OCI-LY3 (cell line): ENCODE data around the gene TTL.

ENCODE experiments used
- H2AFZ ChIP-seq: fragments of 200-600, 300-600 bp; shearing (Covaris generic); 2 replicates; pipeline ENCODE4 v1.6.0; 2014; ENCODE audit warnings: antibody characterized with exemption, low read depth, low read length
- H3K27ac ChIP-seq: fragments of 200-600, 300-600 bp; sonication (generic); 2 replicates; pipeline ENCODE4 v1.5.1; 2014; ENCODE audit warnings: mild to moderate bottlenecking, low read length, moderate library complexity, mixed read lengths
- H3K27me3 ChIP-seq: fragments of 200-600, 300-600 bp; sonication (generic); 2 replicates; pipeline ENCODE4 v1.6.1; 2014; ENCODE audit warnings: low read depth, low read length, mixed read lengths
- H3K36me3 ChIP-seq: fragments of 200-600, 300-600 bp; sonication (generic); replicated peaks from 2 replicates; pipeline ENCODE3; 2014; ENCODE audit warnings: low read depth, low read length, mixed read lengths
- H3K4me1 ChIP-seq: fragments of 300-600, 200-600 bp; sonication (generic); 2 replicates; pipeline ENCODE4 v1.6.1; 2014; ENCODE audit warnings: low read length, mixed read lengths
- H3K4me2 ChIP-seq: fragments of 200-600, 300-600 bp; sonication (generic); 2 replicates; pipeline ENCODE4 v1.6.1; 2014; ENCODE audit warnings: low read length, mixed read lengths
- H3K4me3 ChIP-seq: fragments of 300-600, 200-600 bp; sonication (generic); 2 replicates; pipeline ENCODE4 v1.5.1; 2014; ENCODE audit warnings: antibody characterized with exemption, mild to moderate bottlenecking, low read length, moderate library complexity
- H3K79me2 ChIP-seq: fragments of 300-600, 200-600 bp; shearing (Covaris generic); 2 replicates; pipeline ENCODE4 v1.6.1; 2014; ENCODE audit warnings: mild to moderate bottlenecking, low read length, mixed read lengths
- H3K9ac ChIP-seq: fragments of 300-600, 200-600 bp; shearing (Covaris generic); 2 replicates; pipeline ENCODE4 v1.6.0; 2014; ENCODE audit warnings: mild to moderate bottlenecking, low read length, moderate library complexity
- H3K9me3 ChIP-seq: fragments of 200-600, 300-600 bp; shearing (Covaris generic); 2 replicates; pipeline ENCODE4 v1.6.1; 2014; ENCODE audit warnings: low read length, mixed read lengths; ENCODE audit not compliant: insufficient read depth
- H4K20me1 ChIP-seq: fragments of 200-600, 300-600 bp; sonication (generic); 2 replicates; pipeline ENCODE4 v1.6.1; 2016; ENCODE audit warnings: low read length, mixed read lengths; ENCODE audit not compliant: insufficient read depth
- EZH2phosphoT487 ChIP-seq: fragments of 200-600 bp; shearing (Covaris generic); IDR thresholded peaks from 2 replicates; pipeline ENCODE4 v1.6.1; 2018; ENCODE audit warnings: antibody characterized with exemption, mixed run types, low read depth
- TF ChIP-seq, protein P1 (sequence below): fragments of 200-600, 300-600 bp; sonication (generic); IDR thresholded peaks from 2 replicates; pipeline ENCODE4 v1.5.1; 2014; ENCODE audit warnings: antibody characterized with exemption, low read length, low read depth

The TTL gene

DNA sequence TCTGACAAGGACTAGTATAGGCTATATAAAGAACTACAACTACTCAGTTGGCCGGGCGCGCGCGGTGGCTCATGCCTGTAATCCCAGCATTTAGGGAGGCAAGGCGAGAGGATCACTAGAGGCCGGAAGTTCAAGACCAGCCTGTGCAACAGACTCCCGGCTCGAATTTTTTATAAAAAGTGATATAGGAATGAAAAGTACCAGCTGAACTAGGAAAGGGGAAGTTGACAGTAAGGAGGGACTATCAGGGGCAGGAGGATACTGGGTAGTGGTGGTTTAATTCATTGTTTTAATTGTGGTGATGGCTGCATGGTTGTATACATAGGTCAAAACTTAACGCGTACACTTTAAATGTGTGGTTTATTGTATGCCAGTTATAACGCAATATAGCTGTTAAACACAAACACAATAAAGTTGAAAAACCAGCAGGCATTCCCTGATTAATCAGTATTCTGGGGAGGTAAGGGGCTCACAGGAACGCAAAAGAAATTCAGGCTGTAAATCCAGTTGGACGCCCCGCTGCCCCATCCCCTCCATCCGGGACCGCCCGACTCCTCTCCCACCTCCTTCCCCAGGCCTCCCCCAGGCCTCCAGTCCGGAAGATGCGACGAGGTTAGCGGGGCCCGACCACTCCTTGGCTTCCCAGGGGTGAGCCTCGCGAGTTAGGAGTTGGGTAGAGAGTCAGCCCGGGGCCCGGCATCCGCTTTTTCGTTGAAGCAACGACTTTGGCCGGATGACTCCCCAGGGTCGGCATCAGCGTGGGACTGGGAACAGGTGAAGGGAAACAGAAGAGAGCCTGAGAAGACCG, 59.6 kb downstream of the TTL start:
- TF ChIP-seq, protein P1, sequence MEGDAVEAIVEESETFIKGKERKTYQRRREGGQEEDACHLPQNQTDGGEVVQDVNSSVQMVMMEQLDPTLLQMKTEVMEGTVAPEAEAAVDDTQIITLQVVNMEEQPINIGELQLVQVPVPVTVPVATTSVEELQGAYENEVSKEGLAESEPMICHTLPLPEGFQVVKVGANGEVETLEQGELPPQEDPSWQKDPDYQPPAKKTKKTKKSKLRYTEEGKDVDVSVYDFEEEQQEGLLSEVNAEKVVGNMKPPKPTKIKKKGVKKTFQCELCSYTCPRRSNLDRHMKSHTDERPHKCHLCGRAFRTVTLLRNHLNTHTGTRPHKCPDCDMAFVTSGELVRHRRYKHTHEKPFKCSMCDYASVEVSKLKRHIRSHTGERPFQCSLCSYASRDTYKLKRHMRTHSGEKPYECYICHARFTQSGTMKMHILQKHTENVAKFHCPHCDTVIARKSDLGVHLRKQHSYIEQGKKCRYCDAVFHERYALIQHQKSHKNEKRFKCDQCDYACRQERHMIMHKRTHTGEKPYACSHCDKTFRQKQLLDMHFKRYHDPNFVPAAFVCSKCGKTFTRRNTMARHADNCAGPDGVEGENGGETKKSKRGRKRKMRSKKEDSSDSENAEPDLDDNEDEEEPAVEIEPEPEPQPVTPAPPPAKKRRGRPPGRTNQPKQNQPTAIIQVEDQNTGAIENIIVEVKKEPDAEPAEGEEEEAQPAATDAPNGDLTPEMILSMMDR, result no peak
- TF ChIP-seq EZH2phosphoT487, result no peak
- H2AFZ ChIP-seq, result peak overlapping the region; percentile 89

DNA sequence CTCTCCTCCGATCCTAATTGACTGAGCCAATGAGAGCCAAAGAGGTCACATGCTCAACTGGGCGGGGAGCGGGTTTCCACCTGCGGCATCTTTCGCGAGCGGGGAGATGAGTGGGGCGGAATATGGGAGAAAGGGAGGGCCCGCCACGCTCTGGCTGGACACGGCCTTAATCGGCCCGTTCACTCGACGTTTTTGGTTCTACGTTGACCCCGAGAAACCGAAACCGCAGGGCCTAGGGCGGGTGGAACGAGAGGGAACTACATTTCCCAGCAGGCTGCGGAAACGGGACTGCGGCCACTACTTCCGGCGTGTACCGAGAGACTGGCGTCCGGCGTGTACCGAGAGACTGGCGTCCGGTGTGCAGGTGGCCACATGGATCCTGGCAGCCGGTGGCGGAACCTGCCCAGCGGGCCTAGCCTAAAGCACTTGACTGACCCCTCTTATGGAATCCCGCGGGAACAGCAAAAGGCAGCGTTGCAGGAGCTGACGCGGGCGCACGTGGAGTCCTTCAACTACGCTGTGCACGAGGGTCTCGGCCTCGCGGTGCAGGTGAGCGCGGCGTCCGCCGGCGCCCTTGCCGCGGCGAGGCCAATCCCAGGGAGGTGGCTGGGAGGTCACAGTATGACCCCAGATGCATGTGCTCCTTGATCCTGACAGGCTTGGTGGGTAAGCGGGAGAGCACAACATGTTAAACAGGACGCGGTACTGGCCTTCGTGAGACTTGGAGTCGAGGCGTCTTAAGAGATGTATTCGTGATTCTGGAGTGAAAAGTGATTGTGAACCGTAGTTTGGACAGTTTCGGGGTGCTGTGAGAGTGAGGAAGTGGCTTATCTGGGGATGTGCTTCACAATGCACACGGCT, 60.4 kb downstream of the TTL start, which contains the start of gene POLR1B:
Gene POLR1B (plus strand): TSS at position 343 of the 861 bp plus-strand sequence. CDS start 30 bp downstream, at position 373.
- Histone ChIP-seq H3K4me3 (peak within 1 kb of the TSS; percentile 88), H3K27me3 (no peaks in the 10 kb centered on the region), H3K4me2 (peak within 1 kb of the TSS; percentile 89), H3K9me3 (no peaks in the 10 kb centered on the region), H3K79me2 (peaks cover 62% of the 10 kb centered on the region), H3K36me3 (peaks cover 11% of the 10 kb centered on the region), H4K20me1 (peaks cover 10% of the 10 kb centered on the region), H3K9ac (peak within 1 kb of the TSS; percentile 91), H2AFZ (peak within 1 kb of the TSS; percentile 89), H3K27ac (peak within 1 kb of the TSS; percentile 72), H3K4me1 (peaks cover 23% of the 10 kb centered on the region)
- no peak for TF ChIP-seq EZH2phosphoT487
- TF ChIP-seq, protein P1, result no peak

More for the DNA sequence above, 59.6 kb downstream of the TTL start:
- peaks cover 10% of the 10 kb centered on the region for H4K20me1 ChIP-seq
- no peaks in the 10 kb centered on the region for H3K27me3 ChIP-seq
- peaks cover 4% of the 10 kb centered on the region for H3K36me3 ChIP-seq
- no peaks in the 10 kb centered on the region for H3K9me3 ChIP-seq
- H3K4me3 ChIP-seq, result peak overlapping the region; percentile 88
- peak overlapping the region; percentile 72 for H3K27ac ChIP-seq
- peak overlapping the region; percentile 89 for H3K4me2 ChIP-seq
- peak overlapping the region; percentile 91 for H3K9ac ChIP-seq
- peaks cover 53% of the 10 kb centered on the region for H3K79me2 ChIP-seq
- peaks cover 23% of the 10 kb centered on the region for H3K4me1 ChIP-seq

DNA sequence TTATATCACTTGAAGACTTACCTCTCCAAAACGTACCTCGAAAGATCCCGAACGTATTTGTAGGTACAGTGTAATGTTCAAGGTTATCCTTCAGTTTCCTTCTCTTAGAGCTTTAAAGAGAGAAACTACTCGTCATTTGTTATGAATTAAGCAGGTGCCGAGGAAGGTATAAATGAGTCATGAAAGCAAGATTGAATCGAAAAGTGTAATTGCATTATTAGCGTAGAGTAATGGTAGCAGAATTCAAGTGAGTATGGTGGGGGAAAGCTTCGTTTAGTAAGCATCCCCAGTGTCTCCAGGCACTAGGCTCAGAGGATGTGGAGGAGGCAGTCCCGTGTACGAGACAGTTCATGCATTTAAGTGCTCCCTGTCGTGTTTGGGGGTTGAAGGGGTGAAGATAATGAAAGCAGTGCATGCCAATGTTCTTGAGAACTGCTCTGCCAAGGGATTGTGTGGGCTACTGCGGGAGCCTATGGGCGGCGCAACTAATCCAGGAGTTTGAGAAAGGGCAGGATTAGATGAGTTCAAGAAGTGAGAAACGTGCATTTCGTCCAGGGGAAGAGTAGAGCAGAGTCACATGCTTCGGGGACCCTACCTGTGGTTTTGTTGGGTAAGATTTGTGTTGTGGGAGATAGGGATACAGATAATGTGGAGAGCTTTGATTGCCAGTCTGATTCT, 61.2 kb downstream of the TTL start:
- Histone ChIP-seq H3K27me3 (no peaks in the 10 kb centered on the region), H3K79me2 (peaks cover 69% of the 10 kb centered on the region), H2AFZ (peak overlapping the region; percentile 89; the same call in 1 of the 2 replicates), H3K4me3 (peak overlapping the region; percentile 88), H3K4me1 (peaks cover 23% of the 10 kb centered on the region), H3K9ac (peak overlapping the region; percentile 91), H4K20me1 (peaks cover 10% of the 10 kb centered on the region), H3K36me3 (peaks cover 18% of the 10 kb centered on the region), H3K9me3 (no peaks in the 10 kb centered on the region), H3K27ac (peak overlapping the region; percentile 72), H3K4me2 (peak overlapping the region; percentile 89)
- TF ChIP-seq, protein P1, result peak; percentile 17; the same call in 1 of the 2 replicates
- no peak for TF ChIP-seq EZH2phosphoT487
